AG04450 (cell line): ENCODE measurements around the gene CHMP2A. TPM values are rescaled to one million over a fixed set of nuclear protein-coding genes. Genes with fewer than 3 reads are reported as not detected.

Source experiments
- CTCF ChIA-PET: fragments of 300-600, 350-600 bp; formaldehyde crosslinking; extraction: SDS; loops from one replicate; lab custom pipeline; 2022; ENCODE audit warnings: antibody characterized with exemption, inconsistent platforms; lab: Charles Lee
- POLR2A ChIA-PET: fragments of 350-600 bp; formaldehyde crosslinking; extraction: SDS; loops from one replicate; lab custom pipeline; 2021; ENCODE audit warnings: antibody characterized with exemption, inconsistent platforms; lab: Yijun Ruan, JAX
- DNase-seq: peaks from one replicate; pipeline ENCODE4 v3.0.0-alpha.2; 2011; ENCODE audit warnings: low read depth, low spot score
- H3K27ac ChIP-seq: one replicate; pipeline ENCODE4 v1.5.1; 2012; ENCODE audit warnings: low read depth, low read length, control low read depth
- H3K27me3 ChIP-seq: one replicate; pipeline ENCODE4 v1.6.0; 2012; ENCODE audit warnings: low read length; ENCODE audit not compliant: control insufficient read depth, insufficient read depth
- H3K4me3 ChIP-seq: 2 replicates; pipeline ENCODE4 v1.5.1; 2011; ENCODE audit warnings: mild to moderate bottlenecking, low read depth, low read length, control low read depth
- H3K9me3 ChIP-seq: 2 replicates; pipeline ENCODE4 v1.5.1; 2012; ENCODE audit warnings: low read length; ENCODE audit not compliant: control insufficient read depth, insufficient read depth
- CTCF ChIP-seq: IDR thresholded peaks from 2 replicates; pipeline ENCODE4 v1.5.1; 2011; ENCODE audit warnings: low read depth, low read length, control low read depth, inconsistent platforms
- polyA plus RNA-seq: library from polyadenylated mRNA; depleted of rRNA; stranded (reverse); fragments of >200 nt; gene quantifications from 2 replicates; pipeline ENCODE4 v1.2.3, GENCODE V29; 2011

CHMP2A gene
- polyA plus RNA-seq, 1 experiment: 173 TPM

- no peak overlapping the region for H3K27ac ChIP-seq
- POLR2A ChIA-PET: interaction anchor here (0.6 to 1.1 kb wide), 2 partner anchors 26 to 28 kb away, joined by 3 to 4 read pairs; no protein-coding TSS in a partner anchor
- no peak for TF ChIP-seq CTCF
- H3K4me3 ChIP-seq: no peak overlapping the region
- H3K27me3 ChIP-seq: no peaks in the 10 kb centered on the region
- DNase-seq: no peak
- CTCF ChIA-PET: no interaction called here
- no peaks in the 10 kb centered on the region; the same call in 1 of the 2 replicates for H3K9me3 ChIP-seq
These were observed 5.1 kb downstream of the CHMP2A start for GRCh38 chr19:58549664-58550361.

DNA sequence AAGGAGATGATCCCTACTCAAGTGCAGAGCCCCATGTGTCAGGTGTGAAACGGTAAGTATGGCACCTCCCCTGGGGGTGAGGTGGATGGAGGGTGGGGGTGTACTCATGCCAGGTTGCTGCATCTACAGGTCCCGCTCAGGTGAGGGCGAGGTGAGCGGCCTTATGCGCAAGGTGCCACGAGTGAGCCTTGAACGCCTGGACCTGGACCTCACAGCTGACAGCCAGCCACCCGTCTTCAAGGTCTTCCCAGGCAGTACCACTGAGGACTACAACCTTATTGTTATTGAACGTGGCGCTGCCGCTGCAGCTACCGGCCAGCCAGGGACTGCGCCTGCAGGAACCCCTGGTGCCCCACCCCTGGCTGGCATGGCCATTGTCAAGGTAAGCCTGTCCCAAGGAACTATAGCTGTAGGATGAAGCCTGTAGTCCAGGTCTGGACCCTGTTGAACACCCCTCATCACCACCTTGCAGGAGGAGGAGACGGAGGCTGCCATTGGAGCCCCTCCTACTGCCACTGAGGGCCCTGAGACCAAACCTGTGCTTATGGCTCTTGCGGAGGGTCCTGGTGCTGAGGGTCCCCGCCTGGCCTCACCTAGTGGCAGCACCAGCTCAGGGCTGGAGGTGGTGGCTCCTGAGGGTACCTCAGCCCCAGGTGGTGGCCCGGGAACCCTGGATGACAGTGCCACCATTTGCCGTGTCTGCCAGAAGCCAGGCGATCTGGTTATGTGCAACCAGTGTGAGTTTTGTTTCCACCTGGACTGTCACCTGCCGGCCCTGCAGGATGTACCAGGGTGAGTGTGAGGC is 5.8 kb downstream of the CHMP2A start:
- ChIA-PET POLR2A (interaction anchor here (0.6 to 1.1 kb wide), 2 partner anchors 27 to 28 kb away, joined by 3 to 4 read pairs; no protein-coding TSS in a partner anchor), CTCF (no interaction called here)
- H3K4me3 ChIP-seq: no peak overlapping the region
- no peaks in the 10 kb centered on the region; the same call in 1 of the 2 replicates for H3K9me3 ChIP-seq
- no peak for TF ChIP-seq CTCF
- H3K27ac ChIP-seq: no peak overlapping the region
- no peak for DNase-seq
- H3K27me3 ChIP-seq: no peaks in the 10 kb centered on the region

GRCh38 chr19:58547323-58548312 is 7.3 kb downstream of the CHMP2A start:
- peak overlapping the region; percentile 84; the same call in 1 of the 2 replicates for H3K4me3 ChIP-seq
- H3K9me3 ChIP-seq: no peaks in the 10 kb centered on the region; the same call in 1 of the 2 replicates
- POLR2A ChIA-PET: interaction anchor here (1.2 kb wide), 1 partner anchor 7 kb away, joined by 5 read pairs; the partner anchor contains the start of gene CHMP2A
- CTCF ChIA-PET: no interaction called here
- no peak for TF ChIP-seq CTCF
- no peaks in the 10 kb centered on the region for H3K27me3 ChIP-seq
- no peak overlapping the region for H3K27ac ChIP-seq
- DNase-seq: no peak

GRCh38 chr19:58546019-58546530 is 8.8 kb downstream of the CHMP2A start:
- DNase-seq: no peak
- CTCF ChIA-PET: no interaction called here
- Histone ChIP-seq H3K27me3 (no peaks in the 10 kb centered on the region), H3K27ac (no peak overlapping the region), H3K4me3 (peak overlapping the region; percentile 84), H3K9me3 (no peaks in the 10 kb centered on the region; the same call in 1 of the 2 replicates)
- no peak for TF ChIP-seq CTCF
- POLR2A ChIA-PET: interaction anchor here (1.2 to 3.2 kb wide), 3 partner anchors 8 to 27 kb away, joined by 5 to 54 read pairs (median 47); partner anchors contain the start of genes CHMP2A and ZBTB45
